ENCODE measurements around the gene FBXL12.
"Not testable (repeated sequence)": the region's sequence is repeated elsewhere in the genome, so short reads cannot be mapped to it uniquely, and the experiment has no call there.

The FBXL12 gene

DNA sequence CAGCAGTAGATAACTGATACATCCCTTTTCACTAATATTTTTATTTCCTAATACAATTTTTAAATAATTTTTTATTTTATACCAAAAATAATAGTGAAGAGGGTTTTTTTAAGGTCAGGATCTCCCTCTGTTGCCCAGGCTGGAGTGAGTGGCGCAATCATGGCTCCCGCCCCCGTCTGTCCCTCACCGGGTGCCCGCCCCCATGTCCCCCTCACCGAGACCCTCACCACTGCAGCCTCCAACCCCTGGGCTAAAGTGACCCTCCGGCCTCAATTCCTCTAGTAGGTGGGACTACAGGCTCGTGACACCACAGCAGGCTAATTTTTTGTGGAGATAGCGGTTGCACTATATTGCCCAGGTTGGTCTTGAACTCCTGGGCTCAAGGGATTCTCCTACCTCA, 32.5 kb downstream of the FBXL12 start:
- in situ Hi-C loops (cut with MboI; ENCODE audit: low sequenced_read_pairs, unreplicated experiment): no loop called here
- no peak for TF ChIP-seq CTCF (IDR thresholded peaks at IDR 0.05; ENCODE audit: borderline replicate concordance, control extremely low read depth, extremely low read depth, insufficient read depth, missing control alignments)

DNA sequence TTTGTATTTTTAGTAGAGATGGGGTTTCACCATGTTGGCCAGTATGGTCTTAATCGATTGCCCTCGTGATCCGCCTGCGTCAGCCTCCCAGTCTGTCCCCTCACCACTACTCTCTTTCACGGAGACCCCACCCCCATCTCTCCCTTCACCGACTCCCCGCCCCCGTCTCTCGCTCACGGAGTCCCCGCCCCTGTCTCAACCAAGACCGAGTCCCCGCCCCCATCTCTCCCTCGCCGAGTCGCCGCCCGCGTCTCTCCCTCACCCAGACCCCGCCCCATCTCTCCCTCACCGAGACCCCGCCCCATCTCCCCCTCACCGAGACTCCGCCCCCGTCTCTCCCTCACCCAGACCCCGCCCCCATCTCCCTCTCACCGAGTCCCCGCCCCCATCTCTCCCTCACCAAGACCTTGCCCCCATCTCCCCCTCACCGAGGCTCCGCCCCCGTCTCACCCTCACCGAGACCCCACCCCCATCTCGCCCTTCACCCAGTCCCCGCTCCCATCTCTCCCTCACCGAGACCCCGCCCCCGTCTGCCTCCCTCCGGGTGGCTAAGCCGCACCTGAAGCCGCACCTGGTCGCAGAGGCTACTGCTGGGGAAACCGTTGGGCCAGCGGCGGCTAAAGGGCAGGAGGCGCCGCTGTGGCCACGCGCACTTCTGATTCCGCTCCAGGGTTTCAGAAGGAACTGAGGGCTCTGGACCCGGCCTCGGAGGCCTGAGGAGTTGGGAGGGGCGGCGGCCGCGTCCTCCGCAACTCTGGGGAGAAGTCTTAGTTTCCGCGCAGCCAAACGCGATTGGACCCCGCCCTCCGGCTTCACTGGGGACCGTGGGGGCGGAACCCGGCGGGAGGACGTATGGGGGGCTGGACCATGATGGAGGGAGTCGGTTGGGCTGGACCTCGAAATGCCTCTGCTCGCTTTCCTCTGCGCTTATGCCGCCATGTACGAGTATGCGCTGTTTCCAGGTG, 33.2 kb downstream of the FBXL12 start:
- no peak for TF ChIP-seq CTCF (IDR thresholded peaks at IDR 0.05; ENCODE audit: borderline replicate concordance, control extremely low read depth, extremely low read depth, insufficient read depth, missing control alignments)
- peak; percentile 97 for DNase-seq (ENCODE audit: low spot score)
- in situ Hi-C loops (cut with MboI; ENCODE audit: low sequenced_read_pairs, unreplicated experiment): no loop called here

More for the DNA sequence above, 32.5 kb downstream of the FBXL12 start:
- no peak for DNase-seq (ENCODE audit: low spot score)

DNA sequence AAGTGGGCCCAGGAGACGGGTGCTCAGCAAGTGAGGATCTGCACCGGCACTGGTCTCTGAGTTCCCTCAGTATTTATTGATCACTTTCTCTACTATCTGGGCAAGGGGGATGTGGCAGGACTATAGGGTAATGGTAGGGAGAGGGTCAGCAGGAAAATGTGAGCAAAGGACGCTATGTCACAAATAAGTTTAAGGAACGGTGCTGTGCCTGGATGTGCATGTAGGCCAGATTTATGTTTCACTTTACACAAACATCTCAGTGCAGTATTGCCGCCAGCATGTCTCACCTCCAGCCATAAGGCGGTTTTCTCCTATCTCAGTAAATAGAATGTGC, 34.7 kb downstream of the FBXL12 start:
- in situ Hi-C loops (cut with MboI; ENCODE audit: low sequenced_read_pairs, unreplicated experiment); DNase-seq (ENCODE audit: low spot score): not testable (repeated sequence)

- DNase-seq (ENCODE audit: low spot score): no peak
- in situ Hi-C loops (cut with MboI; ENCODE audit: low sequenced_read_pairs, unreplicated experiment): no loop called here
- TF ChIP-seq CTCF (IDR thresholded peaks at IDR 0.05; ENCODE audit: borderline replicate concordance, control extremely low read depth, extremely low read depth, insufficient read depth, missing control alignments): no peak
These were observed 36.5 kb downstream of the FBXL12 start for GRCh38 chr19:9782338-9782737.

- in situ Hi-C loops (cut with MboI; ENCODE audit: low sequenced_read_pairs, unreplicated experiment): no loop called here
- peak; percentile 96 for DNase-seq (ENCODE audit: low spot score)
- no peak for TF ChIP-seq CTCF (IDR thresholded peaks at IDR 0.05; ENCODE audit: borderline replicate concordance, control extremely low read depth, extremely low read depth, insufficient read depth, missing control alignments)
These were observed 50.4 kb downstream of the FBXL12 start, which contains the start of gene ZNF846 for GRCh38 chr19:9768175-9769112. ZNF846 (minus strand) TSS chr19:9768738; CDS start chr19:9764950, 3,788 bp downstream.

All from GM13976 (cell line).